ENCODE data around the gene PSMB7. TPM values are rescaled to one million over a fixed set of nuclear protein-coding genes. Genes with fewer than 3 reads are reported as not detected.

PSMB7 gene
- total and polyA plus RNA-seq, 2 of the 4 experiments (the other 2 are of a cell fraction) = 340 to 430 TPM

GRCh38 chr9:124458441-124458840, 43.2 kb upstream of the PSMB7 start:
- Histone ChIP-seq H3K9ac (ENCODE audit: low read depth, low read length) (no peak overlapping the region), H4K91ac (ENCODE audit: insufficient read depth, low read depth, low read length) (no peak overlapping the region), H2BK20ac (ENCODE audit: low read depth, low read length) (no peak overlapping the region), H3K36me3 (ENCODE audit: control insufficient read depth, insufficient read depth, low read length) (no peaks in the 10 kb centered on the region), H3K4ac (ENCODE audit: low read depth, low read length) (no peak overlapping the region), H2BK120ac (ENCODE audit: low read depth, low read length) (no peak overlapping the region), H2AK5ac (ENCODE audit: low read depth, low read length) (no peak overlapping the region), H3K4me2 (ENCODE audit: low read depth, low read length) (no peak overlapping the region), H4K5ac (ENCODE audit: low read depth, low read length) (no peak overlapping the region), H3K14ac (replicated peaks; ENCODE audit: low read depth, low read length) (no peak overlapping the region), H3K9me3 (ENCODE audit: control insufficient read depth, insufficient read depth, low read length) (peaks cover 2% of the 10 kb centered on the region; the same call in 1 of the 2 replicates), H3K23ac (ENCODE audit: low read depth, low read length) (no peak overlapping the region), H4K8ac (ENCODE audit: low read depth in 2 of 2, low read length in 2 of 2) (no peak overlapping the region), H3K9me1 (ENCODE audit: insufficient read depth, low read length) (no peaks in the 10 kb centered on the region), H2AK9ac (replicated peaks; ENCODE audit: low read depth, low read length, poor library complexity) (no peak overlapping the region), H3K79me1 (ENCODE audit: low read depth in 1 of 2, low read length in 2 of 2) (no peaks in the 10 kb centered on the region), H2AFZ (replicated peaks; ENCODE audit: low read length, poor library complexity) (no peak overlapping the region), H3K27ac (ENCODE audit: insufficient read depth, low read length) (no peak overlapping the region), H3K4me3 (ENCODE audit: insufficient read depth, low read depth, low read length) (no peak overlapping the region), H2BK15ac (ENCODE audit: low read depth, low read length) (no peak overlapping the region), H3K56ac (ENCODE audit: extremely low read depth, insufficient read depth, low read length) (no peak overlapping the region), H2BK5ac (ENCODE audit: low read depth, low read length, poor library complexity, severe bottlenecking) (no peak overlapping the region), H3K18ac (ENCODE audit: low read depth, low read length) (no peak overlapping the region), H3K4me1 (ENCODE audit: control insufficient read depth, insufficient read depth, low read length) (no peaks in the 10 kb centered on the region), H4K20me1 (ENCODE audit: insufficient read depth, low read length) (no peaks in the 10 kb centered on the region), H3K27me3 (ENCODE audit: control insufficient read depth, insufficient read depth, low read length) (peaks cover 44% of the 10 kb centered on the region)
- DNase-seq = no peak
- TF ChIP-seq SMC3 (IDR thresholded peaks at IDR 0.05; ENCODE audit: low read depth, low read length) (no peak), CHD1 (IDR thresholded peaks at IDR 0.05; ENCODE audit: low read depth, low read length) (no peak), MXI1 (IDR thresholded peaks at IDR 0.05; ENCODE audit: borderline replicate concordance, low read depth, low read length) (no peak), ELK1 (IDR thresholded peaks at IDR 0.05; ENCODE audit: borderline replicate concordance, low read depth, low read length) (no peak), RCOR1 (IDR thresholded peaks at IDR 0.05; ENCODE audit: insufficient replicate concordance, low read length) (no peak), FOS (IDR thresholded peaks at IDR 0.05; ENCODE audit: low read depth, low read length) (no peak), CTCF (conservative IDR thresholded peaks at IDR 0.05; ENCODE audit: low read depth, low read length) (no peak), RFX5 (IDR thresholded peaks at IDR 0.05; ENCODE audit: low read depth, low read length) (no peak), POLR2A (IDR thresholded peaks at IDR 0.05; ENCODE audit: low read depth, low read length) (no peak), MAZ (IDR thresholded peaks at IDR 0.05; ENCODE audit: borderline replicate concordance, low read depth, low read length) (no peak), BHLHE40 (IDR thresholded peaks at IDR 0.05; ENCODE audit: low read depth, low read length) (no peak), NFE2L2 (IDR thresholded peaks at IDR 0.05; ENCODE audit: low read depth, low read length) (no peak), MAFK (IDR thresholded peaks at IDR 0.05; ENCODE audit: low read depth, low read length) (no peak), CEBPB (IDR thresholded peaks at IDR 0.05; ENCODE audit: low read depth, low read length) (no peak), RAD21 (IDR thresholded peaks at IDR 0.05; ENCODE audit: low read length) (no peak), USF2 (IDR thresholded peaks at IDR 0.05; ENCODE audit: low read depth, low read length) (no peak)
- 80% methylated on average over 1 of the region's 9 CpGs; no CpG with 5 or more reads in 1 of the 2 experiments for WGBS, 2 experiments (ENCODE audit: extremely low coverage in 2 of 2, insufficient read length in 1 of 2)
- in situ Hi-C loops (cut with MboI; ENCODE audit: low sequenced_read_pairs) (no loop called here), dilution Hi-C loops (cut with HindIII; ENCODE audit: low sequenced_read_pairs, unreplicated experiment) (no loop called here), intact Hi-C loops (cut with micrococcal nuclease) (no loop called here)
- no TSS peak for BruUV-seq (replicated peaks)
- POLR2A ChIA-PET (ENCODE audit: unreplicated experiment) = no interaction called here
- ATAC-seq (ENCODE audit: low read depth) = no peak
- CTCF ChIA-PET = no interaction called here
